Measurements from ENCODE around the gene EHD3.

GRCh38 chr2:31202041-31202440 lies 31.9 kb upstream of the EHD3 start:
- TF ChIP-seq MAX (IDR thresholded peaks at IDR 0.05) (no peak), CREB1 (IDR thresholded peaks at IDR 0.05; ENCODE audit: low read depth) (no peak), CEBPB (IDR thresholded peaks at IDR 0.05) (no peak), YY1 (IDR thresholded peaks at IDR 0.05; ENCODE audit: low read depth) (no peak), TAF1 (IDR thresholded peaks at IDR 0.05; ENCODE audit: low read depth) (no peak), ZBTB7A (IDR thresholded peaks at IDR 0.05; ENCODE audit: low read depth) (no peak), NFIC (IDR thresholded peaks at IDR 0.05) (no peak), RAD21 (IDR thresholded peaks at IDR 0.05; ENCODE audit: low read depth) (no peak)
- TF ChIP-seq, protein P1, sequence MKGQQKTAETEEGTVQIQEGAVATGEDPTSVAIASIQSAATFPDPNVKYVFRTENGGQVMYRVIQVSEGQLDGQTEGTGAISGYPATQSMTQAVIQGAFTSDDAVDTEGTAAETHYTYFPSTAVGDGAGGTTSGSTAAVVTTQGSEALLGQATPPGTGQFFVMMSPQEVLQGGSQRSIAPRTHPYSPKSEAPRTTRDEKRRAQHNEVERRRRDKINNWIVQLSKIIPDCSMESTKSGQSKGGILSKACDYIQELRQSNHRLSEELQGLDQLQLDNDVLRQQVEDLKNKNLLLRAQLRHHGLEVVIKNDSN (IDR thresholded peaks at IDR 0.05), result no peak
